H9 (cell line): ENCODE data around the gene SLC30A1. TPM values are rescaled to one million over a fixed set of nuclear protein-coding genes. Genes with fewer than 3 reads are reported as not detected.

Source experiments
- DNase-seq: peaks from one replicate; pipeline ENCODE4 v3.0.0-alpha.2; 2017
- H2AFZ ChIP-seq: one replicate; pipeline ENCODE4 v1.6.1; 2013; ENCODE audit warnings: mild to moderate bottlenecking, low read length, control low read depth, moderate library complexity
- H2AK5ac ChIP-seq: 2 replicates; pipeline ENCODE4 v1.6.1; 2013; ENCODE audit warnings: low read length, control low read depth, mixed read lengths; ENCODE audit not compliant: insufficient read length
- H2BK120ac ChIP-seq: one replicate; pipeline ENCODE4 v1.6.1; 2013; ENCODE audit warnings: low read depth, mild to moderate bottlenecking, low read length, control low read depth, inconsistent platforms; ENCODE audit not compliant: poor library complexity, severe bottlenecking
- H2BK12ac ChIP-seq: 2 replicates; pipeline ENCODE4 v1.6.1; 2013; ENCODE audit warnings: low read length, control low read depth, mixed read lengths, low read depth; ENCODE audit not compliant: insufficient read length
- H2BK15ac ChIP-seq: 2 replicates; pipeline ENCODE4 v1.6.1; 2013; ENCODE audit warnings: low read depth, low read length, control low read depth
- H2BK20ac ChIP-seq: one replicate; pipeline ENCODE4 v1.6.1; 2013; ENCODE audit warnings: low read depth, mild to moderate bottlenecking, low read length, control low read depth, inconsistent platforms; ENCODE audit not compliant: poor library complexity, severe bottlenecking
- H2BK5ac ChIP-seq: 2 replicates; pipeline ENCODE4 v1.6.1; 2013; ENCODE audit warnings: low read length, control low read depth, mixed read lengths; ENCODE audit not compliant: insufficient read length
- H3K14ac ChIP-seq: 2 replicates; pipeline ENCODE4 v1.6.1; 2013; ENCODE audit warnings: low read length, control low read depth; ENCODE audit not compliant: insufficient read depth
- H3K18ac ChIP-seq: 2 replicates; pipeline ENCODE4 v1.6.1; 2013; ENCODE audit warnings: low read depth, mild to moderate bottlenecking, mixed read lengths, low read length, control low read depth; ENCODE audit not compliant: insufficient read length
- H3K23ac ChIP-seq: 2 replicates; pipeline ENCODE4 v1.6.1; 2013; ENCODE audit warnings: low read length, control low read depth, mixed read lengths, low read depth; ENCODE audit not compliant: insufficient read length
- H3K23me2 ChIP-seq: 2 replicates; pipeline ENCODE4 v1.6.1; 2013; ENCODE audit warnings: low read depth, mild to moderate bottlenecking, mixed read lengths, low read length, control low read depth; ENCODE audit not compliant: insufficient read length, poor library complexity, severe bottlenecking
- H3K27ac ChIP-seq: 2 replicates; pipeline ENCODE4 v1.5.1; 2013; ENCODE audit warnings: low read length, control low read depth, mixed read lengths, low read depth; ENCODE audit not compliant: insufficient read length
- H3K27me3 ChIP-seq: 2 replicates; pipeline ENCODE4 v1.6.1; 2013; ENCODE audit warnings: low read length, control low read depth, inconsistent platforms; ENCODE audit not compliant: insufficient read depth
- H3K4ac ChIP-seq: 2 replicates; pipeline ENCODE4 v1.6.1; 2013; ENCODE audit warnings: low read depth, mild to moderate bottlenecking, control low read depth, inconsistent platforms, low read length, moderate library complexity
- H3K4me1 ChIP-seq: 2 replicates; pipeline ENCODE4 v1.6.1; 2013; ENCODE audit warnings: low read length, control low read depth, inconsistent platforms; ENCODE audit not compliant: insufficient read depth
- H3K4me2 ChIP-seq: 2 replicates; pipeline ENCODE4 v1.6.1; 2013; ENCODE audit warnings: low read length, control low read depth, mixed read lengths; ENCODE audit not compliant: insufficient read length, insufficient read depth
- H3K56ac ChIP-seq: 2 replicates; pipeline ENCODE4 v1.6.1; 2013; ENCODE audit warnings: low read depth, mild to moderate bottlenecking, mixed read lengths, low read length, control low read depth; ENCODE audit not compliant: insufficient read length
- H3K79me1 ChIP-seq: 2 replicates; pipeline ENCODE4 v1.6.1; 2013; ENCODE audit warnings: low read depth, mild to moderate bottlenecking, moderate library complexity, low read length, control low read depth, inconsistent platforms; ENCODE audit not compliant: insufficient read depth, poor library complexity, severe bottlenecking
- H3K79me2 ChIP-seq: 2 replicates; pipeline ENCODE4 v1.6.1; 2013; ENCODE audit warnings: low read length, control low read depth, inconsistent platforms; ENCODE audit not compliant: insufficient read depth
- H3K9ac ChIP-seq: 2 replicates; pipeline ENCODE4 v1.6.1; 2013; ENCODE audit warnings: low read length, control low read depth, mixed read lengths; ENCODE audit not compliant: insufficient read length; ENCODE audit errors: extremely low read depth
- H3K9me3 ChIP-seq: one replicate; pipeline ENCODE4 v1.6.1; 2013; ENCODE audit warnings: low read depth, low read length, inconsistent platforms; ENCODE audit not compliant: control insufficient read depth
- H3T11ph ChIP-seq: one replicate; pipeline ENCODE4 v1.6.1; 2013; ENCODE audit warnings: mild to moderate bottlenecking, low read length, control low read depth, inconsistent platforms
- H4K20me1 ChIP-seq: one replicate; pipeline ENCODE4 v1.6.1; 2013; ENCODE audit not compliant: control insufficient read depth, insufficient read length, insufficient read depth
- H4K5ac ChIP-seq: 2 replicates; pipeline ENCODE4 v1.6.1; 2013; ENCODE audit warnings: low read depth, mild to moderate bottlenecking, mixed read lengths, low read length, control low read depth; ENCODE audit not compliant: insufficient read length
- H4K8ac ChIP-seq: replicated peaks from 2 replicates; pipeline ENCODE4 v1.6.1; 2013; ENCODE audit warnings: low read length, control low read depth, mixed read lengths, low read depth; ENCODE audit not compliant: insufficient read length
- H4K91ac ChIP-seq: 2 replicates; pipeline ENCODE4 v1.6.1; 2013; ENCODE audit warnings: low read depth, mild to moderate bottlenecking, moderate library complexity, mixed read lengths, low read length, control low read depth; ENCODE audit not compliant: insufficient read length
- H3K27ac Mint-ChIP-seq, 3 experiments: 2 replicates in 2 of 3; 3 replicates in 1 of 3; pipeline ENCODE4 v1.8.0; 2020 to 2021; ENCODE audit warnings: mixed read lengths in 3 of 3, mild to moderate bottlenecking in 1 of 3, moderate library complexity in 1 of 3
- H3K27me3 Mint-ChIP-seq: 2 replicates; pipeline ENCODE4 v1.8.0; 2021; ENCODE audit warnings: low read depth, mild to moderate bottlenecking, moderate library complexity, mixed read lengths
- H3K36me3 Mint-ChIP-seq, 3 experiments: 2 replicates in 2 of 3; 3 replicates in 1 of 3; pipeline ENCODE4 v1.8.0; 2020 to 2021; ENCODE audit warnings: low read depth in 3 of 3, mixed read lengths in 3 of 3; ENCODE audit not compliant: insufficient read depth in 1 of 3
- H3K4me1 Mint-ChIP-seq, 2 experiments: 2 replicates each; pipeline ENCODE4 v1.8.0; 2020; ENCODE audit warnings: mixed read lengths in 2 of 2
- H3K4me3 Mint-ChIP-seq, 2 experiments: 2 replicates in 1 of 2; 3 replicates in 1 of 2; pipeline ENCODE4 v1.8.0; 2020 to 2021; ENCODE audit warnings: mild to moderate bottlenecking in 2 of 2, mixed read lengths in 2 of 2, moderate library complexity in 1 of 2
- H3K9me3 Mint-ChIP-seq, 2 experiments: 2 replicates in 1 of 2; 3 replicates in 1 of 2; pipeline ENCODE4 v1.8.0; 2020; ENCODE audit warnings: mild to moderate bottlenecking in 2 of 2, mixed read lengths in 2 of 2, moderate library complexity in 1 of 2
- WGBS: extraction: QIAGEN DNeasy Blood & Tissue Kit; methylation state at CpG from one replicate; pipeline ENCODE4 v1.1.7; 2013; ENCODE audit warnings: missing lambda C conversion rate, low lambda C conversion rate, mixed read lengths; ENCODE audit not compliant: insufficient read length; ENCODE audit errors: extremely low coverage; 5-methylcytosine and 5-hydroxymethylcytosine counted together
- total RNA-seq: library from RNA; stranded (reverse); gene quantifications from 2 replicates; pipeline ENCODE4 v1.2.1, GENCODE V29; 2021
- TF ChIP-seq, protein P1 (sequence below): fragments of 200-600 bp; sonication (generic); conservative IDR thresholded peaks from 3 replicates; pipeline ENCODE4 v1.8.0; 2021; ENCODE audit warnings: antibody characterized with exemption, mild to moderate bottlenecking

The SLC30A1 gene
- total RNA-seq, 1 experiment from 2014 or later, result 17.1 TPM

DNA sequence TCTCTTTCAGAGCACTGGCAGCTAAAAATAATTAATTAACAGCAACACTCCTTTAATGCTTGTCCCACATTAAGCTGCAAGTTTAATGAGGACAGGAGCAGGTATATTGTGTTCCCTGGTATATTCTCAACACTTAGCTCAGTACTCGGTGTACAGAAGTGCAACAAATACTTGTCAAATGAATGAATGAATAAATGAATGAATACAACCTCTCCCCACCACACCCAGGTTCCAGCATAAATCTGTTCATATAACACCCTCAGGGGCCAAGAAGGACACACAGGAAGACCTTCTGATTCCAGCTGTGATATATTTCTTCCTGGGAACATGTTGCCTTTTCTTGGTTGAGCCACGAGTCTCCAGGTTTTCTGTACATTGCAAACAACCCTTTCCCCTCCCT is 48.9 kb downstream of the SLC30A1 start:
- no peak for DNase-seq
- Mint-ChIP-seq H3K4me1 (peaks cover 7 to 9% of the 10 kb centered on the region in 2 experiments), H3K9me3 (no peaks in the 10 kb centered on the region), H3K4me3 (no peak overlapping the region), H3K36me3 (no peaks in the 10 kb centered on the region; a peak in 1 of 7 replicates), H3K27ac (no peak overlapping the region; a peak in 1 of 7 replicates), H3K27me3 (no peaks in the 10 kb centered on the region; the same call in none of the 2 replicates)
- Histone ChIP-seq H3K18ac (no peak overlapping the region), H3K23me2 (no peaks in the 10 kb centered on the region), H3K14ac (no peak overlapping the region), H4K20me1 (no peaks in the 10 kb centered on the region), H2BK20ac (no peak overlapping the region), H4K5ac (no peak overlapping the region), H2BK15ac (no peak overlapping the region), H3K79me2 (no peaks in the 10 kb centered on the region), H3K9me3 (no peaks in the 10 kb centered on the region), H3K56ac (no peak overlapping the region), H2AFZ (no peak overlapping the region), H3K4ac (no peak overlapping the region), H2AK5ac (no peak overlapping the region), H3K27ac (no peak overlapping the region), H3K27me3 (no peaks in the 10 kb centered on the region), H3K23ac (no peak overlapping the region), H3K79me1 (no peaks in the 10 kb centered on the region), H3K4me2 (no peak overlapping the region), H2BK5ac (no peak overlapping the region), H3K9ac (no peak overlapping the region), H3K4me1 (no peaks in the 10 kb centered on the region), H4K91ac (no peak overlapping the region), H4K8ac (no peak overlapping the region), H2BK12ac (no peak overlapping the region), H3T11ph (no peak overlapping the region), H2BK120ac (no peak overlapping the region)
- TF ChIP-seq, protein P1, sequence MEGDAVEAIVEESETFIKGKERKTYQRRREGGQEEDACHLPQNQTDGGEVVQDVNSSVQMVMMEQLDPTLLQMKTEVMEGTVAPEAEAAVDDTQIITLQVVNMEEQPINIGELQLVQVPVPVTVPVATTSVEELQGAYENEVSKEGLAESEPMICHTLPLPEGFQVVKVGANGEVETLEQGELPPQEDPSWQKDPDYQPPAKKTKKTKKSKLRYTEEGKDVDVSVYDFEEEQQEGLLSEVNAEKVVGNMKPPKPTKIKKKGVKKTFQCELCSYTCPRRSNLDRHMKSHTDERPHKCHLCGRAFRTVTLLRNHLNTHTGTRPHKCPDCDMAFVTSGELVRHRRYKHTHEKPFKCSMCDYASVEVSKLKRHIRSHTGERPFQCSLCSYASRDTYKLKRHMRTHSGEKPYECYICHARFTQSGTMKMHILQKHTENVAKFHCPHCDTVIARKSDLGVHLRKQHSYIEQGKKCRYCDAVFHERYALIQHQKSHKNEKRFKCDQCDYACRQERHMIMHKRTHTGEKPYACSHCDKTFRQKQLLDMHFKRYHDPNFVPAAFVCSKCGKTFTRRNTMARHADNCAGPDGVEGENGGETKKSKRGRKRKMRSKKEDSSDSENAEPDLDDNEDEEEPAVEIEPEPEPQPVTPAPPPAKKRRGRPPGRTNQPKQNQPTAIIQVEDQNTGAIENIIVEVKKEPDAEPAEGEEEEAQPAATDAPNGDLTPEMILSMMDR, result no peak
- no CpG with 5 or more reads among the region's 2 CpGs for WGBS
